SK-MEL-5 (cell line): Measurements from ENCODE around the gene HTR5A. TPM values are rescaled to one million over a fixed set of nuclear protein-coding genes. Genes with fewer than 3 reads are reported as not detected.

Source experiments
- DNase-seq: peaks from one replicate; pipeline ENCODE4 v3.0.0-alpha.2; 2016; ENCODE audit warnings: low read depth, low spot score
- in situ Hi-C: cut with HindIII; loops from 2 replicates; pipeline ENCODE4 v1.10.0; 2016; ENCODE audit warnings: low sequenced_read_pairs, high pct_unique_total_duplicates, low pct_unique_long_range_greater_than_20kb
- small RNA-seq, 2 experiments: library from RNA; depleted of rRNA; stranded (forward); fragments of <200 nt; gene quantifications; one replicate each; pipeline ENCODE3, GENCODE V24; 2014
- total RNA-seq: library from RNA; depleted of rRNA; stranded (reverse); fragments of >200 nt; shearing (Covaris generic); gene quantifications from 2 replicates; pipeline ENCODE4 v1.2.3, GENCODE V29; 2014; rRNA removed

HTR5A gene
- total RNA-seq, 1 experiment from 2014 or later, result not detected

GRCh38 chr7:155122831-155123230, 52.7 kb downstream of the HTR5A start:
- no peak for DNase-seq
- in situ Hi-C loops, result loop anchor here (25.0 kb wide), 1 partner anchor 111 kb away; the partner anchor contains the start of gene PAXIP1

GRCh38 chr7:155123413-155123812, 53.3 kb downstream of the HTR5A start:
- DNase-seq, result no peak
- in situ Hi-C loops, result loop anchor here (25.0 kb wide), 1 partner anchor 111 kb away; the partner anchor contains the start of gene PAXIP1

DNA sequence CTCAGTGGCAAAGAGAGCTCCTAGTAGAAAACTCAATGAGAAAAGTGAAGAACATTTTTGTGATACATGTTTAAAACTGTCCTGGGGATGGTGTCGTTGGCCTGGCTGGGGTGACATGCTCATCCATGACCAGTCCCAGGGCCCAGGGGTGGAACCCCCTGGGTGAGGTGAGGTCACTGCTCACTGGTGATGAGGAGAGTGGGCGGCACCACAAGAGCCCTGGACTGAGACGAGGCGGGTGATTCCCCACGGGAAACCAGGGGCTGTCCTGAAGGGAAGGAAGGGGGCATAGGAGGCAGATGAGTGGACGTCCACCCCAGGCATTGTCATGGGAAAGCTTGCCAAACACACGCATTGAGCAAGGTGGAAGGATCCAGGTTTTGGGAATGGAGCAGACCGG, 54.6 kb downstream of the HTR5A start:
- DNase-seq, result no peak
- in situ Hi-C loops, result loop anchor here (25.0 kb wide), 1 partner anchor 112 kb away; the partner anchor contains the start of gene PAXIP1

GRCh38 chr7:155129186-155129585, 59.1 kb downstream of the HTR5A start:
- in situ Hi-C loops, result no loop called here
- DNase-seq, result no peak

DNA sequence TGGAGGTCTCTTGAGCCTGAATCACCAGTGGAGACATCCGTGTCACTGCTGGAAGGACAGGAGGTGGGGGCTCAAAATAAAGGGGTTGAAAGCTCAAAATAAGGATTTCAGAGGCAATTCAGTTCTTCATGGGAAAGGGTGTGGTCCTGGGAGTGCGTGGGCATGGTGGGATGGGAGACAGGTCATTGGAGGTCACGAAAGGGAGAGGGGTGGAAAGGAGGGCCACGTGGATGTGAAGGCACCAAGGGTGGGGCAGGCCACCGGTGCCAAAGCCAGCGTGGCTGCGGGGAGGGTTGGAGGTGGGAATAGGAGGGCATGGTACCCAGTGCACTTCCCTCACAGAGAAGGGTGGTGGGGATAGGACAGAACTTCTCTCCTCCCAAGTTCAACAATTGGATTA, 59.7 kb downstream of the HTR5A start:
- in situ Hi-C loops, result no loop called here
- no peak for DNase-seq

DNA sequence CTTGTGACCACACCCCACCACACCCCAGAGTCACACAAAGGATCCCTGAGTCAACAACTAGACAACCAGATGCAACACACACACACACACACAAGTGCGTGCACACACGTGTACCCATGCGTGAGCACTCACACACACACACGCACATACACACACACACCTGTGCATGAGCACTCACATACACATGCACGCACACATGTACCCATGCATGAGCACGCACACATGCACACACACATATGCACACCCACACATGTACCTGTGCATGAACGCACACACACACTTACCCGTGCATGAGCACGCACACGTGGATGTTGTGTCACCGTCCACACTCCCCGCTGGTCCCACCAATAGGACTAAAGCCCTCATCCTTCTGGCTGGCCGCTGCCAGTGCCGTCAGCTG, 60.4 kb downstream of the HTR5A start:
- in situ Hi-C loops, result no loop called here
- DNase-seq, result no peak

GRCh38 chr7:155131090-155131489, 61.0 kb downstream of the HTR5A start:
- in situ Hi-C loops, result no loop called here
- DNase-seq, result no peak

DNA sequence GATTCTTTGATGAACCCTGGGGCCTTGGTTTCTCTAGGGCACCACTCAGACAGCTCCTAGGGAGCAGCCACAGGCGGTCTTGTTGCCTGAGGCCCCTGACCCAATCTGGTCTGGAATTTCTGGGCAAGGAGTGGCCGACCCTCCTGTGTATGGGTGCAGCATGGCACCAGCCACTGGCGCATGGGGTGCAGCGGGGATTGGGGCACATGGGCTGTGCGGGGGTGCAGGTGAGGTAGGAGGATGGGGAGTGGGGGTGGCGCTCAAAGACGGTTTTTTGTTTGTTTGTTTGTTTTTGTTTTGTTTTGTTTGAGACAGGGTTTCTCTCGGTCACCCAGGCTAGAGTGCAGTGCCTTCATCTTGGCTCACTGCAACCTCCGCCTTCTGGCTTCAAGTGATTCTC, 62.3 kb downstream of the HTR5A start:
- DNase-seq, result no peak
- in situ Hi-C loops, result no loop called here

GRCh38 chr7:155136619-155137243, 66.6 kb downstream of the HTR5A start:
- no peak for DNase-seq
- in situ Hi-C loops, result no loop called here

Small RNAs within 50 kb of the gene (small RNA-seq; reads per million reads assigned to genes)
- 0 reads per million in 2 experiments for gene AC092628.1

Other genes with a start within 250 kb of the HTR5A start
- 18.0 and 19.1 TPM in 2 replicates for gene PAXIP1, start 67.2 kb upstream of the HTR5A start, total RNA-seq
- gene INSIG1, start 227.6 kb downstream of the HTR5A start, total RNA-seq, result 102 and 105 TPM in 2 replicates